HCT116 (cell line): ENCODE data around the gene SVIL. TPM values are rescaled to one million over a fixed set of nuclear protein-coding genes. Genes with fewer than 3 reads are reported as not detected.

Experiments used
- ATAC-seq: fragments of 200-7000 bp; cut with Tn5 transposase; 2 replicates; pipeline ENCODE4 v1.9.1; 2020; ENCODE audit warnings: mild to moderate bottlenecking, moderate library complexity
- BruUV-seq: library from RNA; stranded (reverse); fragments of 400-500 nt; replicated peaks from 2 replicates; lab custom pipeline; 2021; lab: Mats Ljungman, UMichigan
- CTCF ChIA-PET: fragments of 300-600 bp; sonication (Branson Sonifier 250); formaldehyde crosslinking; loops from one replicate; lab custom pipeline; 2021; ENCODE audit warnings: antibody characterized with exemption; lab: Charles Lee
- POLR2A ChIA-PET: fragments of 300-600, 350-600 bp; sonication (Branson Sonifier 250); formaldehyde crosslinking; loops from one replicate; lab custom pipeline; 2021; ENCODE audit warnings: antibody characterized with exemption; lab: Charles Lee
- RAD21 ChIA-PET, 2 experiments: fragments of 300-600 bp; sonication (Branson Sonifier 250); formaldehyde crosslinking; loops; one replicate each; lab custom pipeline; 2023; ENCODE audit warnings: low total read pairs in 2 of 2; ENCODE audit not compliant: uncharacterized antibody in 2 of 2, unreplicated experiment in 2 of 2, low non-redundant PET in 1 of 2; lab: Charles Lee
- DNase-seq: peaks from one replicate; pipeline ENCODE4 v3.0.0-alpha.2; 2010; ENCODE audit warnings: low read depth, low spot score
- H2AFZ ChIP-seq: fragments of 200-600 bp; shearing (Covaris generic), sonication (generic); 2 replicates; pipeline ENCODE4 v1.6.1; 2017; ENCODE audit warnings: low read depth, mixed run types, mixed read lengths, antibody characterized with exemption, low read length; ENCODE audit not compliant: poor library complexity, severe bottlenecking
- H3K27ac ChIP-seq: 2 replicates; pipeline ENCODE4 v1.5.1; 2012; ENCODE audit warnings: low read depth, low read length
- H3K27me3 ChIP-seq: fragments of 200-600 bp; sonication (generic); 2 replicates; pipeline ENCODE4 v1.6.1; 2016; ENCODE audit warnings: mixed run types, low read length, mixed read lengths; ENCODE audit not compliant: insufficient read depth
- H3K36me3 ChIP-seq, 2 experiments: fragments of 200-500 bp in 1 of 2; fragments of 200-600 bp in 1 of 2; sonication (Bioruptor generic) in 1 of 2; sonication (generic) in 1 of 2; 2 replicates each; pipeline versions ENCODE4 v1.5.1 to v1.6.1; 2014 to 2016; ENCODE audit warnings: low read length in 2 of 2, inconsistent platforms in 1 of 2, mixed read lengths in 1 of 2, mixed run types in 1 of 2; ENCODE audit not compliant: insufficient read depth in 2 of 2, control insufficient read depth in 1 of 2
- H3K4me1 ChIP-seq, 2 experiments: fragments of 200-600 bp in 1 of 2; sonication (generic) in 1 of 2; 2 replicates each; pipeline versions ENCODE4 v1.5.1 to v1.6.1; 2012 to 2017; ENCODE audit warnings: low read length in 2 of 2, inconsistent platforms in 1 of 2, mild to moderate bottlenecking in 1 of 2, mixed read lengths in 1 of 2, mixed run types in 1 of 2, moderate library complexity in 1 of 2; ENCODE audit not compliant: insufficient read depth in 2 of 2, control insufficient read depth in 1 of 2
- H3K4me2 ChIP-seq: fragments of 200-600 bp; sonication (generic); 2 replicates; pipeline ENCODE4 v1.6.1; 2017; ENCODE audit warnings: mixed run types, low read length, mixed read lengths
- H3K4me3 ChIP-seq, 2 experiments: fragments of 200-600 bp in 1 of 2; sonication (generic) in 1 of 2; replicated peaks in 1 of 2; 2 replicates each; pipeline ENCODE4 v1.5.1; 2011 to 2016; ENCODE audit warnings: low read length in 2 of 2, control low read depth in 1 of 2, low read depth in 1 of 2, mild to moderate bottlenecking in 1 of 2, mixed read lengths in 1 of 2, mixed run types in 1 of 2
- H3K79me2 ChIP-seq: fragments of 200-600 bp; sonication (generic); 2 replicates; pipeline ENCODE4 v1.6.1; 2017; ENCODE audit warnings: mild to moderate bottlenecking, mixed run types, low read length, moderate library complexity, mixed read lengths; ENCODE audit not compliant: insufficient read depth
- H3K9ac ChIP-seq: fragments of 200-600 bp; sonication (generic); 2 replicates; pipeline ENCODE4 v1.6.1; 2016; ENCODE audit warnings: low read length, mixed read lengths
- H3K9me2 ChIP-seq: fragments of 200-600 bp; sonication (generic), shearing (Covaris generic); 2 replicates; pipeline ENCODE4 v1.6.1; 2017; ENCODE audit warnings: mixed run types, mild to moderate bottlenecking, moderate library complexity; ENCODE audit not compliant: insufficient read depth
- H3K9me3 ChIP-seq, 2 experiments: fragments of 200-500 bp in 1 of 2; fragments of 200-600 bp in 1 of 2; sonication (Bioruptor generic) in 1 of 2; sonication (generic) in 1 of 2; 2 replicates each; pipeline ENCODE4 v1.6.1; 2014 to 2017; ENCODE audit warnings: low read length in 2 of 2, mixed read lengths in 2 of 2, inconsistent platforms in 1 of 2, low read depth in 1 of 2, mild to moderate bottlenecking in 1 of 2, mixed run types in 1 of 2, moderate library complexity in 1 of 2; ENCODE audit not compliant: control insufficient read depth in 1 of 2, insufficient read depth in 1 of 2
- H4K20me1 ChIP-seq: fragments of 200-600 bp; sonication (generic), shearing (Covaris generic); 2 replicates; pipeline ENCODE4 v1.6.1; 2017; ENCODE audit warnings: mixed run types, mild to moderate bottlenecking, moderate library complexity; ENCODE audit not compliant: insufficient read depth
- CEBPB ChIP-seq: IDR thresholded peaks from 2 replicates; pipeline ENCODE4 v1.6.1; 2012; ENCODE audit warnings: low read depth
- EGR1 ChIP-seq: IDR thresholded peaks from 2 replicates; pipeline ENCODE4 v1.6.1; 2012; ENCODE audit warnings: low read depth
- ELF1 ChIP-seq: IDR thresholded peaks from 2 replicates; pipeline ENCODE4 v1.6.1; 2012; ENCODE audit warnings: low read depth, borderline replicate concordance
- EZH2 ChIP-seq: fragments of 200-600 bp; sonication (generic); IDR thresholded peaks from 2 replicates; pipeline ENCODE4 v1.6.1; 2017; ENCODE audit warnings: antibody characterized with exemption, mixed run types
- POLR2AphosphoS5 ChIP-seq: IDR thresholded peaks from 2 replicates; pipeline ENCODE4 v1.6.1; 2011; ENCODE audit warnings: mild to moderate bottlenecking, low read depth, low read length, moderate library complexity
- RAD21 ChIP-seq: IDR thresholded peaks from 2 replicates; pipeline ENCODE4 v1.6.1; 2012; ENCODE audit warnings: low read depth, mild to moderate bottlenecking
- SIN3A ChIP-seq: IDR thresholded peaks from 2 replicates; pipeline ENCODE4 v1.6.1; 2012; ENCODE audit warnings: low read depth
- SRF ChIP-seq: IDR thresholded peaks from 2 replicates; pipeline ENCODE4 v1.6.1; 2012; ENCODE audit warnings: low read depth
- TCF7L2 ChIP-seq: IDR thresholded peaks from 2 replicates; pipeline ENCODE4 v1.7.0; 2011; ENCODE audit warnings: borderline replicate concordance, inconsistent platforms; ENCODE audit not compliant: insufficient read depth, insufficient read length; ENCODE audit errors: extremely low read depth
- YY1 ChIP-seq: IDR thresholded peaks from 2 replicates; pipeline ENCODE4 v1.6.1; 2011; ENCODE audit warnings: low read length, low read depth, moderate library complexity, mild to moderate bottlenecking; ENCODE audit not compliant: insufficient replicate concordance; ENCODE audit errors: extremely low read depth
- intact Hi-C: fragments of 100-400 bp; cut with micrococcal nuclease; formaldehyde crosslinking; loops from 2 replicates; pipeline ENCODE4 v1.10.0; 2022
- total RNA-seq: library from RNA; stranded (reverse); gene quantifications from one replicate; pipeline ENCODE4 v1.2.1, GENCODE V29; 2021; ENCODE audit not compliant: unreplicated experiment
- TF ChIP-seq, protein P1 (sequence below): IDR thresholded peaks from 2 replicates; pipeline ENCODE4 v1.6.1; 2012; ENCODE audit warnings: low read depth
- TF ChIP-seq, protein P2 (sequence below): IDR thresholded peaks from 2 replicates; pipeline ENCODE4 v1.6.1; 2011; ENCODE audit warnings: mild to moderate bottlenecking, low read length, moderate library complexity; ENCODE audit not compliant: insufficient replicate concordance; ENCODE audit errors: extremely low read depth

Gene SVIL
- total RNA-seq, 1 experiment from 2014 or later, result 27.0 TPM

DNA sequence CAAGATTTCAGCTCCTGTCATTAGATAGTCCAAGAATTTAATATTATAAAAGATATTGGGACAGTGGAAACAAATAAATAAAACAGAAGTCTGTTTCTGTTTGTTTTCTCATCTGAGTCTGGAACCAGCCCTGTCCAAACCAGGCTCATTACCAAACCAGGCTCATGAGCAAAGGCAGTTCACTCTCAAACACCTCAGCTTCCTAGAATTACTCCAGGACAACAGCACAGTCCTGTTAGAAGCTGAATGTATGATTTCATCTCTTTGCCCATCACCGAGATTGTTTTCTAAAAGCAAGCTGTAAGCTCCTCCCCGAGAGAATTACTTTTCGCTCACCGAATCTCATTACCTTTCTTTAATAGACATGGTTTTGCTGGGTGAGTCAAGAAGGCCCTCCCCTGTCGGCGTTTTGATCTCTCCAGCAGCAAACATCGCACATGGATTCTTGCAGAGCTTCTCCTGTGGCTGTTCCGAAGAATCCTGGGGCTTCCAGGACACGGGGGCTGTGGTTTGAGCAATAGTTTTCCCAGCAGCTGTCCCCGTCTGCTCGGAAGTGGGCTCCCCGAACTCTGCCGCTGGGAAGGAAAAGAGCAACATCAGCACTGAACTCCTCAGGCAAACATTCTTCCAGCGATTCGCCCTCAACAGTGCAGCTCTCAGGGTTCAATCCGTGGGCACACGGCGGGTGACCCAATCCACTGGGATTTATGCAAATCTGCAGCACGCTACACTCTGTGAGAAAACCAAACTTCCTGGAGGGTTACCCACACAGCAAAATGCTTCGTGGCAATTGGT, 112.5 kb downstream of the SVIL start:
- H3K27ac ChIP-seq, result no peak overlapping the region
- no TSS peak for BruUV-seq
- ChIA-PET RAD21 (no interaction called here), POLR2A (no interaction called here), CTCF (interaction anchor here (1.5 kb wide), 1 partner anchor 9 kb away, joined by 6 read pairs; no protein-coding TSS in a partner anchor)
- peaks cover 6 to 8% of the 10 kb centered on the region in 2 experiments; a peak in 2 of 4 replicates for H3K36me3 ChIP-seq
- H3K9me3 ChIP-seq, result no peaks in the 10 kb centered on the region
- H3K9ac ChIP-seq, result no peak overlapping the region
- H3K4me3 ChIP-seq, result no peak overlapping the region
- H2AFZ ChIP-seq, result no peak overlapping the region
- no peaks in the 10 kb centered on the region for H3K4me1 ChIP-seq
- no peaks in the 10 kb centered on the region for H3K79me2 ChIP-seq
- H3K4me2 ChIP-seq, result no peak overlapping the region
- DNase-seq (no peak), ATAC-seq (no peak)
- H3K27me3 ChIP-seq, result no peaks in the 10 kb centered on the region
- no peaks in the 10 kb centered on the region for H4K20me1 ChIP-seq
- no peaks in the 10 kb centered on the region for H3K9me2 ChIP-seq
- intact Hi-C loops, result no loop called here
- TF ChIP-seq ELF1, result no peak
- TF ChIP-seq RAD21, result no peak
- no peak for TF ChIP-seq EZH2
- no peak for TF ChIP-seq SIN3A
- no peak for TF ChIP-seq TCF7L2
- TF ChIP-seq, protein P1, sequence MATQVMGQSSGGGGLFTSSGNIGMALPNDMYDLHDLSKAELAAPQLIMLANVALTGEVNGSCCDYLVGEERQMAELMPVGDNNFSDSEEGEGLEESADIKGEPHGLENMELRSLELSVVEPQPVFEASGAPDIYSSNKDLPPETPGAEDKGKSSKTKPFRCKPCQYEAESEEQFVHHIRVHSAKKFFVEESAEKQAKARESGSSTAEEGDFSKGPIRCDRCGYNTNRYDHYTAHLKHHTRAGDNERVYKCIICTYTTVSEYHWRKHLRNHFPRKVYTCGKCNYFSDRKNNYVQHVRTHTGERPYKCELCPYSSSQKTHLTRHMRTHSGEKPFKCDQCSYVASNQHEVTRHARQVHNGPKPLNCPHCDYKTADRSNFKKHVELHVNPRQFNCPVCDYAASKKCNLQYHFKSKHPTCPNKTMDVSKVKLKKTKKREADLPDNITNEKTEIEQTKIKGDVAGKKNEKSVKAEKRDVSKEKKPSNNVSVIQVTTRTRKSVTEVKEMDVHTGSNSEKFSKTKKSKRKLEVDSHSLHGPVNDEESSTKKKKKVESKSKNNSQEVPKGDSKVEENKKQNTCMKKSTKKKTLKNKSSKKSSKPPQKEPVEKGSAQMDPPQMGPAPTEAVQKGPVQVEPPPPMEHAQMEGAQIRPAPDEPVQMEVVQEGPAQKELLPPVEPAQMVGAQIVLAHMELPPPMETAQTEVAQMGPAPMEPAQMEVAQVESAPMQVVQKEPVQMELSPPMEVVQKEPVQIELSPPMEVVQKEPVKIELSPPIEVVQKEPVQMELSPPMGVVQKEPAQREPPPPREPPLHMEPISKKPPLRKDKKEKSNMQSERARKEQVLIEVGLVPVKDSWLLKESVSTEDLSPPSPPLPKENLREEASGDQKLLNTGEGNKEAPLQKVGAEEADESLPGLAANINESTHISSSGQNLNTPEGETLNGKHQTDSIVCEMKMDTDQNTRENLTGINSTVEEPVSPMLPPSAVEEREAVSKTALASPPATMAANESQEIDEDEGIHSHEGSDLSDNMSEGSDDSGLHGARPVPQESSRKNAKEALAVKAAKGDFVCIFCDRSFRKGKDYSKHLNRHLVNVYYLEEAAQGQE, result no peak
- TF ChIP-seq POLR2AphosphoS5, result no peak
- TF ChIP-seq, protein P2, sequence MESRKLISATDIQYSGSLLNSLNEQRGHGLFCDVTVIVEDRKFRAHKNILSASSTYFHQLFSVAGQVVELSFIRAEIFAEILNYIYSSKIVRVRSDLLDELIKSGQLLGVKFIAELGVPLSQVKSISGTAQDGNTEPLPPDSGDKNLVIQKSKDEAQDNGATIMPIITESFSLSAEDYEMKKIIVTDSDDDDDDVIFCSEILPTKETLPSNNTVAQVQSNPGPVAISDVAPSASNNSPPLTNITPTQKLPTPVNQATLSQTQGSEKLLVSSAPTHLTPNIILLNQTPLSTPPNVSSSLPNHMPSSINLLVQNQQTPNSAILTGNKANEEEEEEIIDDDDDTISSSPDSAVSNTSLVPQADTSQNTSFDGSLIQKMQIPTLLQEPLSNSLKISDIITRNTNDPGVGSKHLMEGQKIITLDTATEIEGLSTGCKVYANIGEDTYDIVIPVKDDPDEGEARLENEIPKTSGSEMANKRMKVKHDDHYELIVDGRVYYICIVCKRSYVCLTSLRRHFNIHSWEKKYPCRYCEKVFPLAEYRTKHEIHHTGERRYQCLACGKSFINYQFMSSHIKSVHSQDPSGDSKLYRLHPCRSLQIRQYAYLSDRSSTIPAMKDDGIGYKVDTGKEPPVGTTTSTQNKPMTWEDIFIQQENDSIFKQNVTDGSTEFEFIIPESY, result no peak
- no peak for TF ChIP-seq CEBPB
- no peak for TF ChIP-seq SRF
- no peak for TF ChIP-seq YY1
- TF ChIP-seq EGR1, result no peak
- TF ChIP-seq, all 23 proteins: peak for 0
